ENCODE data around the gene ADPRS.

ADPRS gene

DNA sequence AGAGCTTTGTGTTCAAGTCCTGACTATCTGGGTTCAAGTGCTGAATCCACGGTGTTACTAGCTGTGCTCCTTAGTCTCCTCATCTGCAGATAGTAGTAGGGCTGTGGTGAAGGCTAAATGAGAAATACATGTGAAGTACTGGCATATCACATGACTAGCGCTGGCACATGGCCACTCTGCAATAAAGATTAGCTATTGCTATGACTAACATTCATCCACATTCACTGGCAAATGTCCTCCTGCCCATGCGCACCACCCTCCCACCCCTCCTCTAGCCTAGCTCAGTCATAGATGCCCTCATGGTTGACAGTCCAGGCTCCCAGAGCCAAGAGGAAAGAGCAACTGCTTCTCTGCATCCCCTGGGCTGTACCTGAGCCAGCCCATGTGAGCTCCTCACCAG lies 44.8 kb downstream of the ADPRS start:
- DNase-seq (ENCODE audit: low spot score): no peak
- Histone ChIP-seq H3K27ac (replicated peaks; ENCODE audit: low read length) (no peak overlapping the region), H3K36me3 (replicated peaks in 1 of 2; ENCODE audit: control insufficient read depth in 2 of 2, insufficient read depth in 2 of 2, low read length in 2 of 2) (peaks cover 0 to 24% of the 10 kb centered on the region in 2 donors), H3K79me1 (ENCODE audit: low read depth, low read length) (no peaks in the 10 kb centered on the region), H3K4me2 (ENCODE audit: insufficient read depth, low read length, poor library complexity, severe bottlenecking) (no peak overlapping the region), H3K4ac (ENCODE audit: low read length) (no peak overlapping the region), H3K27me3 (ENCODE audit: control insufficient read depth in 3 of 3, insufficient read depth in 3 of 3, low read depth in 1 of 3, low read length in 3 of 3) (no peaks in the 10 kb centered on the region), H2BK12ac (ENCODE audit: low read length) (no peak overlapping the region), H3K9me3 (replicated peaks in 1 of 2; ENCODE audit: control insufficient read depth in 2 of 2, insufficient read depth in 1 of 2, low read depth in 1 of 2, low read length in 2 of 2) (no peaks in the 10 kb centered on the region), H3K9ac (ENCODE audit: low read depth, low read length, poor library complexity) (no peak overlapping the region), H3K23ac (ENCODE audit: low read depth, low read length, poor library complexity) (no peak overlapping the region), H2BK120ac (ENCODE audit: low read depth, low read length) (no peak overlapping the region), H3K4me3 (ENCODE audit: low read length in 2 of 2) (no peak overlapping the region), H3K18ac (ENCODE audit: low read length) (peak overlapping the region; percentile 32), H2BK5ac (ENCODE audit: low read length) (no peak overlapping the region), H3K14ac (ENCODE audit: low read length) (no peak overlapping the region), H3K4me1 (ENCODE audit: control insufficient read depth in 2 of 2, insufficient read depth in 1 of 2, low read depth in 1 of 2, low read length in 2 of 2) (peaks cover 0 to 8% of the 10 kb centered on the region in 2 donors), H2AK5ac (ENCODE audit: low read depth, low read length) (no peak overlapping the region), H4K8ac (ENCODE audit: low read depth, low read length) (no peak overlapping the region), H2BK15ac (ENCODE audit: low read length) (no peak overlapping the region), H4K91ac (ENCODE audit: low read depth, low read length, poor library complexity) (no peak overlapping the region), H2AFZ (ENCODE audit: low read length) (peak overlapping the region; percentile 35)
- no CpG with 5 or more reads among the region's 3 CpGs for WGBS, 2 donors (ENCODE audit: extremely low coverage in 2 of 2, insufficient read length in 2 of 2, insufficient replicate concordance in 1 of 2)

DNA sequence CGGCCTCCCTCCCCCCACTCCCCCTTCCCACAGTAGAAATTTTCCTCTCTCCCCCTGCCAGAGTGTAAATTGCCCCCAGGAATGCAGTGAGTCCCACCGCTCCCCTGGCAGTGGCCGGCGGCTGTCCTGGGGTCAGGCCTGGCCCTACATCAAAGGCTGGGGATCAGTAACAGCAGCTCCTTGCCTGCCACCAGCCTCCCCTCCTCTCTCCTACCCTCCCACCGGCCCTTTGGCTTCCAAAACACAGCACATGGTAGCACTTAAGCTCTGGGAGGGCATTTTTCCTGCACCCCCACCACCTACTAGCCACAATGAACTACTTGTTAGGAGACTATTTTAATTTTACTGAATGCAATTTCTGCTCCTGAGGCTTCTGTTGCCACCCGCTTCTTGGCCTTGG lies 45.3 kb downstream of the ADPRS start:
- no CpG with 5 or more reads among the region's 6 CpGs for WGBS, 2 donors (ENCODE audit: extremely low coverage in 2 of 2, insufficient read length in 2 of 2, insufficient replicate concordance in 1 of 2)

DNA sequence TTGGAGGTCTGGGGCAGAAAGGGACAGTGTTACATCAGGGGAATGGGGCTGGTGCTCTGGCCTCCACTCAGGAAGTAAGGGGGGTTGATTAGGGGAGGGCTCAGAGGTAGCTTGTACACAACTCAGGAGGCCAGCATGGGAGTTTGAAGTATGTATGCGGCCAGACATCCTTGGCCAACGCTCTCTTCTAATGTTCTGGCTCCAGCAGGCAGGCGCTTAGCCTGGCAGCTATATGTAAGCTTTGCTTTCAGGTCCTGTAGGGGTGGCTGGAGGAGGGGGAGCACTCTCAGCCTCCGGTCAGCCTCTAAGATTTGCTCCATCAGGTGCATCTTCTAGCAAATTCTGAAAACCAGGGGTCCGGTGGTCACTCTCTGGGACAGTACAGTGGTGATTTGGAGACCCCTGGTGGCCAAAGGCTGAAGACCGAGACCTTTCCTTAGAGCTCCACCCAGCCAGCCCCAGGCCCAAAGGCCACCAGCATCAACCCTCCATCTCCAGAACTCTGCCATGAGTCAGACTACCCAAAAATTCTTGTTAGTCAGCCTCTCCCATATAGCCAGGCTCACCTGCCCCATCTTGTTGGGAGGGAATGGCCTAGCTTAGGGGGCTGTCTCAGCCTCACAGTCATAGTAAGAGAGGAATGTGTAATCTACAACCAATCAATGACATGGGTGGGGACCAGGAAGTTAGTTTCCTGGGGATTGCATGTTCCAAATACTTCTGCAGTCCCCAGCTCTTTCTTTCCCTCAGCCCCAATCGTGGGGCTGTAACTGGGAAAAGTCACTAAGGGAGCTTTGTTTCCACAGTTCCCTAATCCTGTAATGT lies 46.0 kb downstream of the ADPRS start:
- no peak overlapping the region for H2BK15ac ChIP-seq (ENCODE audit: low read length)
- H3K14ac ChIP-seq (ENCODE audit: low read length): no peak overlapping the region
- no peaks in the 10 kb centered on the region for H3K79me1 ChIP-seq (ENCODE audit: low read depth, low read length)
- H4K8ac ChIP-seq (ENCODE audit: low read depth, low read length): no peak overlapping the region
- no peaks in the 10 kb centered on the region for H3K27me3 ChIP-seq (ENCODE audit: control insufficient read depth in 3 of 3, insufficient read depth in 3 of 3, low read depth in 1 of 3, low read length in 3 of 3)
- no peak overlapping the region for H3K9ac ChIP-seq (ENCODE audit: low read depth, low read length, poor library complexity)
- no peak overlapping the region for H3K4me2 ChIP-seq (ENCODE audit: insufficient read depth, low read length, poor library complexity, severe bottlenecking)
- H4K91ac ChIP-seq (ENCODE audit: low read depth, low read length, poor library complexity): no peak overlapping the region
- H2BK12ac ChIP-seq (ENCODE audit: low read length): no peak overlapping the region
- no CpG with 5 or more reads among the region's 7 CpGs for WGBS, 2 donors (ENCODE audit: extremely low coverage in 2 of 2, insufficient read length in 2 of 2, insufficient replicate concordance in 1 of 2)
- H3K9me3 ChIP-seq (replicated peaks in 1 of 2; ENCODE audit: control insufficient read depth in 2 of 2, insufficient read depth in 1 of 2, low read depth in 1 of 2, low read length in 2 of 2): no peaks in the 10 kb centered on the region
- peaks cover 0 to 8% of the 10 kb centered on the region in 2 donors for H3K4me1 ChIP-seq (ENCODE audit: control insufficient read depth in 2 of 2, insufficient read depth in 1 of 2, low read depth in 1 of 2, low read length in 2 of 2)
- H3K36me3 ChIP-seq (replicated peaks in 1 of 2; ENCODE audit: control insufficient read depth in 2 of 2, insufficient read depth in 2 of 2, low read length in 2 of 2): peaks cover 0 to 31% of the 10 kb centered on the region in 2 donors
- H2AFZ ChIP-seq (ENCODE audit: low read length): peak overlapping the region; percentile 35
- no peak overlapping the region for H3K4ac ChIP-seq (ENCODE audit: low read length)
- no peak overlapping the region for H2AK5ac ChIP-seq (ENCODE audit: low read depth, low read length)
- H3K18ac ChIP-seq (ENCODE audit: low read length): no peak overlapping the region
- DNase-seq (ENCODE audit: low spot score): peak; percentile 65
- no peak overlapping the region for H3K27ac ChIP-seq (replicated peaks; ENCODE audit: low read length)
- no peak overlapping the region for H2BK5ac ChIP-seq (ENCODE audit: low read length)
- no peak overlapping the region for H3K23ac ChIP-seq (ENCODE audit: low read depth, low read length, poor library complexity)
- no peak overlapping the region for H3K4me3 ChIP-seq (ENCODE audit: low read length in 2 of 2)
- no peak overlapping the region for H2BK120ac ChIP-seq (ENCODE audit: low read depth, low read length)

More for the DNA sequence above, 45.3 kb downstream of the ADPRS start:
- H3K4me1 ChIP-seq (ENCODE audit: control insufficient read depth in 2 of 2, insufficient read depth in 1 of 2, low read depth in 1 of 2, low read length in 2 of 2): peaks cover 0 to 8% of the 10 kb centered on the region in 2 donors
- no peak overlapping the region for H2BK12ac ChIP-seq (ENCODE audit: low read length)
- no peak overlapping the region for H3K9ac ChIP-seq (ENCODE audit: low read depth, low read length, poor library complexity)
- H2AK5ac ChIP-seq (ENCODE audit: low read depth, low read length): no peak overlapping the region
- H3K23ac ChIP-seq (ENCODE audit: low read depth, low read length, poor library complexity): no peak overlapping the region
- peak overlapping the region; percentile 35 for H2AFZ ChIP-seq (ENCODE audit: low read length)
- no peak overlapping the region for H3K27ac ChIP-seq (replicated peaks; ENCODE audit: low read length)
- H3K14ac ChIP-seq (ENCODE audit: low read length): no peak overlapping the region
- H2BK5ac ChIP-seq (ENCODE audit: low read length): no peak overlapping the region
- no peak overlapping the region for H2BK120ac ChIP-seq (ENCODE audit: low read depth, low read length)
- H3K4me2 ChIP-seq (ENCODE audit: insufficient read depth, low read length, poor library complexity, severe bottlenecking): no peak overlapping the region
- no peak overlapping the region for H3K4ac ChIP-seq (ENCODE audit: low read length)
- no peaks in the 10 kb centered on the region for H3K9me3 ChIP-seq (replicated peaks in 1 of 2; ENCODE audit: control insufficient read depth in 2 of 2, insufficient read depth in 1 of 2, low read depth in 1 of 2, low read length in 2 of 2)
- H3K36me3 ChIP-seq (replicated peaks in 1 of 2; ENCODE audit: control insufficient read depth in 2 of 2, insufficient read depth in 2 of 2, low read length in 2 of 2): peaks cover 0 to 26% of the 10 kb centered on the region in 2 donors
- no peaks in the 10 kb centered on the region for H3K27me3 ChIP-seq (ENCODE audit: control insufficient read depth in 3 of 3, insufficient read depth in 3 of 3, low read depth in 1 of 3, low read length in 3 of 3)
- no peak overlapping the region for H3K4me3 ChIP-seq (ENCODE audit: low read length in 2 of 2)
- no peak overlapping the region for H4K91ac ChIP-seq (ENCODE audit: low read depth, low read length, poor library complexity)
- H4K8ac ChIP-seq (ENCODE audit: low read depth, low read length): no peak overlapping the region
- no peak overlapping the region for H2BK15ac ChIP-seq (ENCODE audit: low read length)
- no peaks in the 10 kb centered on the region for H3K79me1 ChIP-seq (ENCODE audit: low read depth, low read length)
- no peak overlapping the region for H3K18ac ChIP-seq (ENCODE audit: low read length)
- no peak for DNase-seq (ENCODE audit: low spot score)

DNA sequence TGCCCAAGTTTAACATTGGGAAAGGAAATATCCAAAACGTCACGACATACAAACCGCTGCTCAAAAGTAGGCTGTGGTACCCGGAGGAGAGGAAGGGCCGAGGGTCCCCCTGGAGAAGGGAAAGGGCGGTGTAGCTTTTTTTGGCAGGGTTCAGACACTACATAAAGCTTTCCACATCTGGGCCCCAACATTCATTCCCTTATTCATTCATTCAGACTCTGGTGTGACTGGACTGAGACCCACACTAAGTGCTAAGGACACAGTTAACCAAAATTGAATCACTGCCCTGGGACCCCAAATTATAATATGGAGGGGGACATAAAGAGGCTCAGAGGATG lies 46.6 kb downstream of the ADPRS start:
- WGBS, 2 donors (ENCODE audit: extremely low coverage in 2 of 2, insufficient read length in 2 of 2, insufficient replicate concordance in 1 of 2): no CpG with 5 or more reads among the region's 6 CpGs
- Histone ChIP-seq H3K9me3 (replicated peaks in 1 of 2; ENCODE audit: control insufficient read depth in 2 of 2, insufficient read depth in 1 of 2, low read depth in 1 of 2, low read length in 2 of 2) (no peaks in the 10 kb centered on the region), H3K18ac (ENCODE audit: low read length) (no peak overlapping the region), H3K36me3 (replicated peaks in 1 of 2; ENCODE audit: control insufficient read depth in 2 of 2, insufficient read depth in 2 of 2, low read length in 2 of 2) (peaks cover 0 to 37% of the 10 kb centered on the region in 2 donors), H4K8ac (ENCODE audit: low read depth, low read length) (no peak overlapping the region), H2BK15ac (ENCODE audit: low read length) (no peak overlapping the region), H3K14ac (ENCODE audit: low read length) (no peak overlapping the region), H2BK120ac (ENCODE audit: low read depth, low read length) (no peak overlapping the region), H3K27ac (replicated peaks; ENCODE audit: low read length) (no peak overlapping the region), H2BK12ac (ENCODE audit: low read length) (no peak overlapping the region), H3K4me3 (ENCODE audit: low read length in 2 of 2) (no peak overlapping the region), H3K23ac (ENCODE audit: low read depth, low read length, poor library complexity) (no peak overlapping the region), H3K9ac (ENCODE audit: low read depth, low read length, poor library complexity) (no peak overlapping the region), H3K4ac (ENCODE audit: low read length) (no peak overlapping the region), H2BK5ac (ENCODE audit: low read length) (no peak overlapping the region), H3K4me1 (ENCODE audit: control insufficient read depth in 2 of 2, insufficient read depth in 1 of 2, low read depth in 1 of 2, low read length in 2 of 2) (peaks cover 0 to 8% of the 10 kb centered on the region in 2 donors), H4K91ac (ENCODE audit: low read depth, low read length, poor library complexity) (no peak overlapping the region), H3K79me1 (ENCODE audit: low read depth, low read length) (no peaks in the 10 kb centered on the region), H3K4me2 (ENCODE audit: insufficient read depth, low read length, poor library complexity, severe bottlenecking) (no peak overlapping the region), H2AFZ (ENCODE audit: low read length) (no peak overlapping the region), H3K27me3 (ENCODE audit: control insufficient read depth in 3 of 3, insufficient read depth in 3 of 3, low read depth in 1 of 3, low read length in 3 of 3) (no peaks in the 10 kb centered on the region), H2AK5ac (ENCODE audit: low read depth, low read length) (no peak overlapping the region)
- DNase-seq (ENCODE audit: low spot score): no peak
